ENCODE measurements around the gene TBL1X. TPM values are rescaled to one million over a fixed set of nuclear protein-coding genes. Genes with fewer than 3 reads are reported as not detected.

TBL1X gene
- total and polyA plus RNA-seq, 2 donors (not counting 3 experiments of a cell fraction or from before 2014, with no cell fraction given): 8.7 to 25.3 TPM

DNA sequence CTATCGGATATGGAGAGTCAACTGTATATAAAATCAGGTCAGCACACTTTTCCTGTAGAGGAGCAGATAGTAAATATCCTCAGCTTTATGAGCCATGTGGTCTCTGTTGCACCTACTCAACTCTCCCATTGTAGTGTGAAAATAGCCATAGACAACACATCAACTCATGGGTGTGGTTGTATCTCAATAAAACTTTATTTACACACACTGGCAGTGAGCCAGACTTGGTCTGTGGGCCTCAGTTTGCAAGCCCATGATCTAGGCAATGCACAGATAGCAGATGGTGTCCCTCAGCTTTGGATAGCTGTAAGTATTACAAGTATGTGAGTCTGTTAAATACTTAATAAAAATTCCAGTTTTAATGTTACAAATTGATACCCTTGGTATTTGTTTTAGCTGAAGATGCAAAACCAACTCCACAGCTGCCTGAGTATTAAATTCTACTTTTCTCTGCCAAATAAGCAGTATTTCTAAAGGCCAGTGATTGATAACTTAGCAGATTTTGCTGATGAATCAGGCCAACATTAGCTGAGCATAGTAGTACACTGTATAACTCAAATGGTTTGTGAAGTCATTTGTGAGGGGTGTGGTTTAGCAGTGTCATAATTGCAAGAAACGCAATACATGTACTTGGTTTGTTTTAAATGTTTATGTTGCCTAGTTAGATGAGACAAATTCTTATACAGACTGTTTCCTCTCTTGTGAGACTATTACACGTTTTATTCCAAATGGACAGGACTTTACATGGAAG, 213.5 kb downstream of the TBL1X start:
- Histone ChIP-seq H4K20me1 (replicated peaks; ENCODE audit: control insufficient read depth, extremely low read depth, insufficient read depth, low read length) (no peaks in the 10 kb centered on the region), H3K4me3 (replicated peaks in 1 of 3; ENCODE audit: insufficient read depth in 1 of 3, low read depth in 1 of 3, low read length in 3 of 3) (no peak overlapping the region), H3K9ac (replicated peaks; ENCODE audit: extremely low read depth, insufficient read depth, low read length) (no peak overlapping the region), H3K27me3 (ENCODE audit: control insufficient read depth in 2 of 2, insufficient read depth in 2 of 2, low read length in 2 of 2) (no peaks in the 10 kb centered on the region), H3K4me2 (ENCODE audit: insufficient read depth, low read length) (no peak overlapping the region), H3K9me1 (replicated peaks; ENCODE audit: control insufficient read depth, extremely low read depth, insufficient read depth, low read length) (no peaks in the 10 kb centered on the region), H3K4me1 (ENCODE audit: control insufficient read depth, extremely low read depth, insufficient read depth, low read length) (peaks cover 6% of the 10 kb centered on the region), H3K79me2 (ENCODE audit: control insufficient read depth, insufficient read depth, low read length) (no peaks in the 10 kb centered on the region), H3K36me3 (ENCODE audit: control insufficient read depth in 2 of 2, extremely low read depth in 1 of 2, insufficient read depth in 2 of 2, low read length in 2 of 2) (no peaks in the 10 kb centered on the region), H2AFZ (ENCODE audit: low read depth, low read length) (no peak overlapping the region), H3K27ac (ENCODE audit: insufficient read depth, low read depth, low read length) (no peak overlapping the region), H3K9me3 (replicated peaks; ENCODE audit: control insufficient read depth, insufficient read depth, low read length) (no peaks in the 10 kb centered on the region)
- POLR2A ChIA-PET: no interaction called here
- TF ChIP-seq, protein P1, sequence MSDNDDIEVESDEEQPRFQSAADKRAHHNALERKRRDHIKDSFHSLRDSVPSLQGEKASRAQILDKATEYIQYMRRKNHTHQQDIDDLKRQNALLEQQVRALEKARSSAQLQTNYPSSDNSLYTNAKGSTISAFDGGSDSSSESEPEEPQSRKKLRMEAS (IDR thresholded peaks at IDR 0.05; ENCODE audit: insufficient read depth, insufficient read length): no peak
- TF ChIP-seq JUN (IDR thresholded peaks at IDR 0.05; ENCODE audit: borderline replicate concordance, insufficient read depth, insufficient read length, low read depth) (no peak), MYC (IDR thresholded peaks at IDR 0.05; ENCODE audit: low read depth, low read length) (no peak), EZH2 (IDR thresholded peaks at IDR 0.05; ENCODE audit: borderline replicate concordance, low read depth, low read length, severe bottlenecking) (no peak), FOS (IDR thresholded peaks at IDR 0.05; ENCODE audit: borderline replicate concordance, insufficient read depth, low read length) (no peak), POLR2AphosphoS5 (IDR thresholded peaks at IDR 0.05; ENCODE audit: insufficient read depth, low read depth, low read length) (no peak), GATA2 (IDR thresholded peaks at IDR 0.05; ENCODE audit: insufficient read depth, insufficient read length, low read depth, low read length) (no peak), POLR2A (IDR thresholded peaks at IDR 0.05; ENCODE audit: low read depth, low read length) (no peak)
- TF ChIP-seq, protein P2, sequence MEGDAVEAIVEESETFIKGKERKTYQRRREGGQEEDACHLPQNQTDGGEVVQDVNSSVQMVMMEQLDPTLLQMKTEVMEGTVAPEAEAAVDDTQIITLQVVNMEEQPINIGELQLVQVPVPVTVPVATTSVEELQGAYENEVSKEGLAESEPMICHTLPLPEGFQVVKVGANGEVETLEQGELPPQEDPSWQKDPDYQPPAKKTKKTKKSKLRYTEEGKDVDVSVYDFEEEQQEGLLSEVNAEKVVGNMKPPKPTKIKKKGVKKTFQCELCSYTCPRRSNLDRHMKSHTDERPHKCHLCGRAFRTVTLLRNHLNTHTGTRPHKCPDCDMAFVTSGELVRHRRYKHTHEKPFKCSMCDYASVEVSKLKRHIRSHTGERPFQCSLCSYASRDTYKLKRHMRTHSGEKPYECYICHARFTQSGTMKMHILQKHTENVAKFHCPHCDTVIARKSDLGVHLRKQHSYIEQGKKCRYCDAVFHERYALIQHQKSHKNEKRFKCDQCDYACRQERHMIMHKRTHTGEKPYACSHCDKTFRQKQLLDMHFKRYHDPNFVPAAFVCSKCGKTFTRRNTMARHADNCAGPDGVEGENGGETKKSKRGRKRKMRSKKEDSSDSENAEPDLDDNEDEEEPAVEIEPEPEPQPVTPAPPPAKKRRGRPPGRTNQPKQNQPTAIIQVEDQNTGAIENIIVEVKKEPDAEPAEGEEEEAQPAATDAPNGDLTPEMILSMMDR (IDR thresholded peaks at IDR 0.05; ENCODE audit: extremely low read depth in 1 of 2, insufficient read depth in 1 of 2, low read depth in 1 of 2, low read length in 2 of 2): no peak
- intact Hi-C loops (cut with micrococcal nuclease) (loop anchor here (5.0 kb wide), 1 partner anchor 336 kb away; no protein-coding TSS in a partner anchor), dilution Hi-C loops (cut with MboI; ENCODE audit: extremely low pct_ligation_motif_present, low sequenced_read_pairs) (no loop called here)
- CTCF ChIA-PET: no interaction called here
- no TSS peak for BruUV-seq (replicated peaks)
- no peak for DNase-seq (ENCODE audit: low read depth, low spot score)
- no peak for FAIRE-seq

Measured in endothelial cell of umbilical vein (primary cell).